Measurements from ENCODE around the gene NDRG3.

The NDRG3 gene

GRCh38 chr20:36605399-36606157 is 140.3 kb downstream of the NDRG3 start, which contains the start of gene RAB5IF:
RAB5IF (plus strand) TSS chr20:36605779; CDS start chr20:36605952, 173 bp downstream.
- peak; percentile 98 for DNase-seq

GRCh38 chr20:36604952-36605398 is 140.9 kb downstream of the NDRG3 start:
- peak; percentile 40 for DNase-seq
